Tibial artery (tissue), 4 donors: Measurements from ENCODE around the gene NOL9.

ENCODE experiments used
- DNase-seq, 2 donors: peaks; one replicate each; pipeline ENCODE4 v3.0.0-alpha.2; 2019
- H3K27ac ChIP-seq, 2 donors: fragments of 200-600 bp; sonication (generic) in 1 of 2; 1 replicate in 1 of 2; 2 replicates in 1 of 2; pipeline ENCODE4 v1.5.1; 2018 to 2019; ENCODE audit warnings: mild to moderate bottlenecking in 1 of 2
- H3K27me3 ChIP-seq, 2 donors: fragments of 200-600 bp; sonication (generic) in 1 of 2; one replicate each; pipeline versions ENCODE4 v1.5.1 to v1.6.0; 2016 to 2019
- H3K36me3 ChIP-seq, 3 donors: fragments of 200-600 bp; sonication (generic) in 2 of 3; one replicate each; pipeline ENCODE4 v1.5.1; 2016 to 2019; ENCODE audit warnings: mild to moderate bottlenecking in 2 of 3
- H3K4me1 ChIP-seq, 4 donors: fragments of 200-600 bp; sonication (generic) in 2 of 4; 1 replicate in 3 of 4; 2 replicates in 1 of 4; pipeline ENCODE4 v1.5.1; 2016 to 2019
- H3K4me3 ChIP-seq, 2 donors: fragments of 200-600 bp; sonication (generic) in 1 of 2; 1 replicate in 1 of 2; 2 replicates in 1 of 2; pipeline ENCODE4 v1.5.1; 2018 to 2019; ENCODE audit warnings: mild to moderate bottlenecking in 2 of 2
- H3K9me3 ChIP-seq, 3 donors: fragments of 200-600 bp; sonication (generic) in 1 of 3; one replicate each; pipeline ENCODE4 v1.5.1; 2016 to 2019
- intact Hi-C: fragments of 100-400 bp; cut with DNase I; formaldehyde crosslinking; loops from one replicate; pipeline ENCODE4 v1.15.0; 2023; ENCODE audit warnings: low total_unique reads
- TF ChIP-seq, protein P1 (sequence below), 2 experiments: fragments of 200-600 bp in 1 of 2; fragments of 450-650 bp in 1 of 2; IDR thresholded peaks; one replicate each; pipeline ENCODE4 v1.5.1; 2017 to 2019; ENCODE audit warnings: antibody characterized with exemption in 2 of 2, mild to moderate bottlenecking in 1 of 2, moderate library complexity in 1 of 2

The NOL9 gene

DNA sequence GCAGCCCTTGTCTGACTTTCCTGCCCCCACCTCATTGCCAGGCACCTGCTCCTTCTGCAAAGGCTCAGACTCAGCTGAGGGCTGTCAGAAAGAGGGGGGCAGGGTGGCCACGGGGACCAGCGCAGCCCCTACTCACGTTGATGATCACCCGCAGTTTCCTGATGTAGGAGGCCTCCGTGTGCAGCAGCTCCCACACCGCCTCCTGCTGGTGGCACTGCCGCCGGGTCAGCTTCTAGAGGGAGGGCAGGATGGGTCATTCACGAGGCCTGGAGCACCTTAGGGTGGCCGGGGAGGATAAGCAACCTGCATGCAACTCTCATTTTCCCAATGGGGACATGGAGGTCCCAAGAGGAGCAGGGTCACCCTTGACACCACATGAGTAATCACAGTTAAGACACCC is 81.9 kb downstream of the NOL9 start:
- Histone ChIP-seq H3K27me3 (peaks cover 0 to 11% of the 10 kb centered on the region in 2 donors), H3K27ac (no peak overlapping the region), H3K36me3 (peaks cover 0 to 70% (median 52%) of the 10 kb centered on the region in 3 donors), H3K4me1 (no peaks in the 10 kb centered on the region), H3K9me3 (no peaks in the 10 kb centered on the region), H3K4me3 (no peak overlapping the region)
- intact Hi-C loops, result no loop called here
- DNase-seq, result no peak
- TF ChIP-seq, protein P1, sequence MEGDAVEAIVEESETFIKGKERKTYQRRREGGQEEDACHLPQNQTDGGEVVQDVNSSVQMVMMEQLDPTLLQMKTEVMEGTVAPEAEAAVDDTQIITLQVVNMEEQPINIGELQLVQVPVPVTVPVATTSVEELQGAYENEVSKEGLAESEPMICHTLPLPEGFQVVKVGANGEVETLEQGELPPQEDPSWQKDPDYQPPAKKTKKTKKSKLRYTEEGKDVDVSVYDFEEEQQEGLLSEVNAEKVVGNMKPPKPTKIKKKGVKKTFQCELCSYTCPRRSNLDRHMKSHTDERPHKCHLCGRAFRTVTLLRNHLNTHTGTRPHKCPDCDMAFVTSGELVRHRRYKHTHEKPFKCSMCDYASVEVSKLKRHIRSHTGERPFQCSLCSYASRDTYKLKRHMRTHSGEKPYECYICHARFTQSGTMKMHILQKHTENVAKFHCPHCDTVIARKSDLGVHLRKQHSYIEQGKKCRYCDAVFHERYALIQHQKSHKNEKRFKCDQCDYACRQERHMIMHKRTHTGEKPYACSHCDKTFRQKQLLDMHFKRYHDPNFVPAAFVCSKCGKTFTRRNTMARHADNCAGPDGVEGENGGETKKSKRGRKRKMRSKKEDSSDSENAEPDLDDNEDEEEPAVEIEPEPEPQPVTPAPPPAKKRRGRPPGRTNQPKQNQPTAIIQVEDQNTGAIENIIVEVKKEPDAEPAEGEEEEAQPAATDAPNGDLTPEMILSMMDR (IDR thresholded peaks at IDR 0.05), result no peak

DNA sequence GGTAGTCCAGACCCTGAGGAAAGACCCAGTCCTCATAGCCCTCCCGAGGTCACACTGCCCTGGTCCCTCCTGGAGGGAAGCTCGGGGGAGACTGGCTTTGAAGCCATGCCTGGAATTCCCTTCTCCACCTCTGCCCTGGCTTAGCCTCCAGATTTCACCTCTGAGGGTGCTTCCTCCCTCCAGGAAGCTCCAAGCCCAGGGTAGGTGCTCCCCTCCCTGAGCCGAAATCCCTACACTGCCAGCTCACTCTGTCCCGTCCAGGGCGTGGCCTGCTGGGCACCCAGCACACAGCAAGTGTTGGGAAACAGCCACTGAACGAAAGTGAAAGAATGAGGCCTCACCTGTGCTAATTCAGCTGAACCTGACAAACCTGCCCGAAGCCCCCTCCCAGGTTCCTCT is 82.3 kb downstream of the NOL9 start:
- H3K27ac ChIP-seq, result no peak overlapping the region
- TF ChIP-seq, protein P1 (IDR thresholded peaks at IDR 0.05), result no peak
- no peak for DNase-seq

More for the DNA sequence above, 82.3 kb downstream of the NOL9 start:
- Histone ChIP-seq H3K4me1 (no peaks in the 10 kb centered on the region), H3K4me3 (no peak overlapping the region), H3K36me3 (peaks cover 0 to 73% (median 53%) of the 10 kb centered on the region in 3 donors), H3K9me3 (no peaks in the 10 kb centered on the region), H3K27me3 (peaks cover 0 to 14% of the 10 kb centered on the region in 2 donors)
- intact Hi-C loops, result no loop called here
